Upper lobe of left lung (tissue), 6 donors: ENCODE data around the gene PEA15. TPM values are rescaled to one million over a fixed set of nuclear protein-coding genes. Genes with fewer than 3 reads are reported as not detected.

ENCODE experiments used
- ATAC-seq, 2 donors: fragments of 200-7000 bp; cut with Tn5 transposase; one replicate each; pipeline ENCODE4 v1.9.1; 2022; ENCODE audit warnings: mild to moderate bottlenecking in 2 of 2, moderate library complexity in 2 of 2; ENCODE audit not compliant: low FRiP score in 2 of 2
- DNase-seq, 2 donors: peaks; one replicate each; pipeline ENCODE4 v3.0.0-alpha.2; 2019 to 2020
- H3K27ac ChIP-seq, 4 donors: fragments of 200-600 bp; sonication (generic); one replicate each; pipeline ENCODE4 v1.5.1; 2016 to 2019
- H3K27me3 ChIP-seq, 4 donors: fragments of 200-600 bp; sonication (generic); one replicate each; pipeline ENCODE4 v1.5.1; 2017 to 2019
- H3K36me3 ChIP-seq, 4 donors: fragments of 200-600 bp; sonication (generic); one replicate each; pipeline ENCODE4 v1.5.1; 2016 to 2019
- H3K4me1 ChIP-seq, 4 donors: fragments of 200-600 bp; sonication (generic); one replicate each; pipeline ENCODE4 v1.5.1; 2018 to 2019
- H3K4me3 ChIP-seq, 4 donors: fragments of 200-600 bp; sonication (generic); one replicate each; pipeline ENCODE4 v1.5.1; 2017 to 2019; ENCODE audit warnings: mild to moderate bottlenecking in 2 of 4, moderate library complexity in 1 of 4
- H3K9me3 ChIP-seq, 4 donors: fragments of 200-600 bp; sonication (generic); one replicate each; pipeline ENCODE4 v1.5.1; 2018 to 2019
- EP300 ChIP-seq, 4 donors: sonication (generic); formaldehyde crosslinking; IDR thresholded peaks; one replicate each; pipeline ENCODE4 v1.5.1; 2017; ENCODE audit warnings: antibody characterized with exemption in 4 of 4, control low read depth in 2 of 4
- POLR2A ChIP-seq, 4 donors: fragments of 450-650 bp; IDR thresholded peaks; one replicate each; pipeline ENCODE4 v1.5.1; 2016 to 2017; ENCODE audit warnings: antibody characterized with exemption in 4 of 4, mild to moderate bottlenecking in 2 of 4
- POLR2AphosphoS5 ChIP-seq, 2 donors: sonication (generic); formaldehyde crosslinking; IDR thresholded peaks; one replicate each; pipeline ENCODE4 v1.5.1; 2017; ENCODE audit warnings: antibody characterized with exemption in 2 of 2
- whole genome bisulfite sequencing, 2 donors: methylation state at CpG; one replicate each; pipeline ENCODE4 v1.1.5; 2017 to 2018; 5-methylcytosine and 5-hydroxymethylcytosine counted together
- total RNA-seq, 6 donors: library from RNA; depleted of rRNA in 4 of 6; stranded (reverse); fragments of >200 nt in 4 of 6; gene quantifications; one replicate each; pipeline versions ENCODE4 v1.1.0 to v1.2.1, GENCODE V29; 2016 to 2021
- TF ChIP-seq, protein P1 (sequence below), 6 experiments: fragments of 450-650 bp in 4 of 6; fragments of 200-600 bp in 2 of 6; sonication (generic) in 2 of 6; IDR thresholded peaks; one replicate each; pipeline ENCODE4 v1.5.1; 2016 to 2019; ENCODE audit warnings: antibody characterized with exemption in 6 of 6
- donor health status: DM: no; HTN: no; CAD: no; lungs with moderate emphysema.
- donor health status: DM: no; HTN: yes; CAD: no; lungs with severe emphysema.

PEA15 gene
- total RNA-seq, 6 donors from 2014 or later: 30.4 to 174 (median 67.9) TPM

DNA sequence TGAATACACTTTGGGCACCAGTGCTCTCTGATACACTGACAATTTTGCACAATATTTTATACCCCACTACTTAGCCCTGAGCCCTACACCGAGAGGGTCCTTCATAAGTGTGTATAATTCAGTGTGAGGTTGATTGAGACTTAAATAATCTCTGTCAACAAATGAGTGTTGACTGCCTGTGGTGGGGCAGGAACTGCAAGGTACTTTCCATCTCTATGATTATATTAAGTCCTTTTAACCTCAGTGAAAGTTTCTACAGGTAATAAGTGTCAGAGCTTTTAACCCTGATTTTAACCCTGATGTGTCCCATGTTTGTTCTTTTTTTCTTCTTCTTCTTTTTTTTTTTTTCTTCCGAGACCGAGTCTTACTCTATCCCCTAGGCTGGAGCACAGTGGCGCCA, 9.0 kb upstream of the PEA15 start:
- H3K36me3 ChIP-seq: no peaks in the 10 kb centered on the region
- WGBS, 2 donors: 85 to 86% methylated on average over 4 of the region's 4 CpGs
- peaks cover 5 to 10% (median 10%) of the 10 kb centered on the region in 4 donors for H3K4me1 ChIP-seq
- no peaks in the 10 kb centered on the region for H3K9me3 ChIP-seq
- ATAC-seq: no peak
- H3K27ac ChIP-seq: no peak overlapping the region
- no peak for DNase-seq
- no peak overlapping the region for H3K4me3 ChIP-seq
- no peaks in the 10 kb centered on the region for H3K27me3 ChIP-seq
- TF ChIP-seq POLR2A (IDR thresholded peaks at IDR 0.05): no peak

DNA sequence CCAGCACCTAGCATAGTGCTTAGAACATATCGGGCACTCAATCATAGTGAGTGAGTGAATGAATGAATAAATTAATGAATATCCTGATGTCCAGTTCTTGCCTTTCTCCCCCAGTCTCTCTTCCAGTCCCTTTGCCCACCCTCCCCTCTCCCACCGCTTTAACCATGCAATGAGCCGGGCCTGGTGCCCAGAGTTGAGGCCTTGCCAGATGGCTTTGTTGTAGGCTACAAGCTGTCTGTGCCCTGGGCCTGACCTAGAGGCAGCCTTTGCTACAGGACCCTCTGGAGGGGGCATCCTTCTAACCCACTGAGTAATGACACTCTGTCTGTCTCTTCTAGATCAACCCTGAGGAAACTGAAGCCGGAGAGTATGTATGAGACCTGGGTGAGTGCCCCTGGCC, 8.0 kb upstream of the PEA15 start:
- Histone ChIP-seq H3K4me1 (peaks cover 5 to 10% (median 10%) of the 10 kb centered on the region in 4 donors), H3K9me3 (no peaks in the 10 kb centered on the region), H3K27me3 (no peaks in the 10 kb centered on the region), H3K27ac (no peak overlapping the region), H3K36me3 (no peaks in the 10 kb centered on the region), H3K4me3 (no peak overlapping the region)
- 93 to 97% methylated on average over 4 of the region's 4 CpGs for WGBS, 2 donors
- ATAC-seq (no peak), DNase-seq (no peak)
- TF ChIP-seq POLR2A (IDR thresholded peaks at IDR 0.05) (no peak), POLR2AphosphoS5 (IDR thresholded peaks at IDR 0.05) (no peak), EP300 (IDR thresholded peaks at IDR 0.05) (no peak)
- TF ChIP-seq, protein P1, sequence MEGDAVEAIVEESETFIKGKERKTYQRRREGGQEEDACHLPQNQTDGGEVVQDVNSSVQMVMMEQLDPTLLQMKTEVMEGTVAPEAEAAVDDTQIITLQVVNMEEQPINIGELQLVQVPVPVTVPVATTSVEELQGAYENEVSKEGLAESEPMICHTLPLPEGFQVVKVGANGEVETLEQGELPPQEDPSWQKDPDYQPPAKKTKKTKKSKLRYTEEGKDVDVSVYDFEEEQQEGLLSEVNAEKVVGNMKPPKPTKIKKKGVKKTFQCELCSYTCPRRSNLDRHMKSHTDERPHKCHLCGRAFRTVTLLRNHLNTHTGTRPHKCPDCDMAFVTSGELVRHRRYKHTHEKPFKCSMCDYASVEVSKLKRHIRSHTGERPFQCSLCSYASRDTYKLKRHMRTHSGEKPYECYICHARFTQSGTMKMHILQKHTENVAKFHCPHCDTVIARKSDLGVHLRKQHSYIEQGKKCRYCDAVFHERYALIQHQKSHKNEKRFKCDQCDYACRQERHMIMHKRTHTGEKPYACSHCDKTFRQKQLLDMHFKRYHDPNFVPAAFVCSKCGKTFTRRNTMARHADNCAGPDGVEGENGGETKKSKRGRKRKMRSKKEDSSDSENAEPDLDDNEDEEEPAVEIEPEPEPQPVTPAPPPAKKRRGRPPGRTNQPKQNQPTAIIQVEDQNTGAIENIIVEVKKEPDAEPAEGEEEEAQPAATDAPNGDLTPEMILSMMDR (IDR thresholded peaks at IDR 0.05): no peak

DNA sequence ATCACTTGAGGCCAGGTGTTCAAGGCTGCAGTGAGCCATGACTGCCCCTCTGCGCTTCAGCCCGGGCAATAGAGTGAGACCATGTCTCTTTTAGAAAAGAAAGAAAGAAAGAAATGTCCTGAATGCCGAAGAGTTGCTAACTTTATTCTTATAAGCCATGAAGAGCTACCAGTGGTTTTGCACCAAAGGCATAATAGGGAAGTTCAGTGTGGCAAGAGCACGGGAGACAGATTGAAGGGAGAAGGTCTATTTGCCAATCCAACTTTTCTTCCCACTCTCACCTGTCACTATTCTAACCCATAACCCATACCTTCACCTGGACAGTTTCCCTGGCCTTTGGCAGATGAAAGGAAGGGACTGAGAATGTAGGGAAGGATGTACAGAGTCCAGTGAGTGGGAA, 4.4 kb upstream of the PEA15 start:
- 90 to 93% methylated on average over 4 of the region's 4 CpGs for WGBS, 2 donors
- ATAC-seq: no peak

DNA sequence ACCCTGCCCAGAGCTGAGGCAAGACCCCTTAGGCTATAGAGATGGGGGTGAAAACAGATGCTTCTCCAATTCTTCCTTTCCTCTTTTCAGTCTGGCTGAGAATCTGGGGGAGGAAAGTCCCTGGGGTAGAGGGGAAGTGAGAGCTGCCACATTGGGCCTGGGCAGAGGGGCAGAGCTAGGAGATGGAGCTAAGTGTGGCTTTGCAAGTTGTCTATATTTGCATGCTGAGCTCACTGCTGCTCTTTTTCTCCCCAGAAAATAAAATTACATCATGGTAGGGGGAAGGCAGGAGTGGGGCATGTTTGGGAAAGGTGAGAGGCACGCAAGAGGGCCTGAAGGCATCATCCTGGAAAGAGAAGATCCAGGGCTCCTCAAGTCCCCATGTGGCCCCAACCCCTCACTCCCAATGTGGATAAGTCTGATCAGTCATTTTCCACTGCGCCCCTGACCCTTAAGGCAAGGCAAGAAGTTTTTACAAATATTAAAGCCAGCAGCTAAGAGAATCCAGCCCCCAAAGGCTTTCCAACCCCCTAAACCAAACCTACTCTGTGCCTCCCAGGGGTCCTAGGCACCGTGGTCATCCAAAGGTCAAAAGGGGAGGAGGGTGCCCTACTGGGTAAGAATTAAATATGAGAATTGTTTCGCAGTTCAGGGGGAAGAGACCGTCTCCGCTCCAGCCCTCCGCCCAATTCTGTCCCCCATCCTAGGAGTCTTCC, 500 bp upstream of the PEA15 start:
- peak overlapping the region; percentile 18 to 97 (median 76) for H3K4me3 ChIP-seq
- TF ChIP-seq POLR2A (IDR thresholded peaks at IDR 0.05): no peak
- no peak for TF ChIP-seq EP300 (IDR thresholded peaks at IDR 0.05)
- TF ChIP-seq, protein P1 (IDR thresholded peaks at IDR 0.05): no peak
- TF ChIP-seq POLR2AphosphoS5 (IDR thresholded peaks at IDR 0.05): no peak
- DNase-seq (no peak), ATAC-seq (peak in 1 of 2 donors; percentile 5)
- no peaks in the 10 kb centered on the region for H3K27me3 ChIP-seq
- peak overlapping the region; percentile 88 to 97 (median 94) for H3K27ac ChIP-seq
- no peaks in the 10 kb centered on the region for H3K9me3 ChIP-seq
- H3K4me1 ChIP-seq: peaks cover 43 to 52% (median 45%) of the 10 kb centered on the region in 4 donors
- peaks cover 0 to 19% (median 0%) of the 10 kb centered on the region in 4 donors for H3K36me3 ChIP-seq
- WGBS, 2 donors: 21 to 28% methylated on average over 7 of the region's 7 CpGs

More for the DNA sequence above, 4.4 kb upstream of the PEA15 start:
- H3K36me3 ChIP-seq: no peaks in the 10 kb centered on the region
- H3K27ac ChIP-seq: no peak overlapping the region
- no peaks in the 10 kb centered on the region for H3K27me3 ChIP-seq
- H3K4me3 ChIP-seq: no peak overlapping the region
- no peaks in the 10 kb centered on the region for H3K9me3 ChIP-seq
- H3K4me1 ChIP-seq: peaks cover 7 to 14% (median 12%) of the 10 kb centered on the region in 4 donors
- no peak for DNase-seq
- TF ChIP-seq EP300 (IDR thresholded peaks at IDR 0.05) (no peak), POLR2A (IDR thresholded peaks at IDR 0.05) (no peak), POLR2AphosphoS5 (IDR thresholded peaks at IDR 0.05) (no peak)
- TF ChIP-seq, protein P1 (IDR thresholded peaks at IDR 0.05): no peak

DNA sequence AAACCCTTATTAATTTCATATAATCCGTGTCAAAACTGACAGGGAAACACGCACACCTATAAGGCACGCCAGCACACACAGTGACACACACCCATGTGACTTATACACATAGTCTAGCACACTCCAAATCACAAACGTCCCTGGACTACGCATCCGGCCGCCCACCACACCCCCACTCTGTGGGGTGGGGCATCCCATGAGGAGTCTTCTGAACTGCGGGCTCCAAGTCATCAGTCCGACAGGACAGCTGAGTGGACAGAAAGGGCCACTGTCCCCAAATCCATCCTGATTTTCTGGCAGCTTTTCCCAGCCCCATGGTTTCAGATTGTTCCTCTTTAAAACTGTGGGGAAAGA, 829 bp downstream of the PEA15 start:
- peak overlapping the region; percentile 63 to 98 (median 94) for H3K4me3 ChIP-seq
- DNase-seq: peak; percentile 53 to 56
- TF ChIP-seq, protein P1 (IDR thresholded peaks at IDR 0.05): no peak
- no peak for TF ChIP-seq EP300 (IDR thresholded peaks at IDR 0.05)
- no peak for TF ChIP-seq POLR2A (IDR thresholded peaks at IDR 0.05)
- no peak for TF ChIP-seq POLR2AphosphoS5 (IDR thresholded peaks at IDR 0.05)
- peak; percentile 65 to 78 for ATAC-seq
- H3K4me1 ChIP-seq: peaks cover 55 to 63% (median 58%) of the 10 kb centered on the region in 4 donors
- no peaks in the 10 kb centered on the region for H3K9me3 ChIP-seq
- peaks cover 0 to 29% (median 3%) of the 10 kb centered on the region in 4 donors for H3K36me3 ChIP-seq
- H3K27me3 ChIP-seq: no peaks in the 10 kb centered on the region
- WGBS, 2 donors: 3 to 5% methylated on average over 8 to 9 of the region's 9 CpGs
- H3K27ac ChIP-seq: peak overlapping the region; percentile 88 to 97 (median 94)
